ENCODE data around the gene AQR. TPM values are rescaled to one million over a fixed set of nuclear protein-coding genes. Genes with fewer than 3 reads are reported as not detected.

AQR gene
- 10 to 100 TPM; 40.4 to 45.4 TPM for total RNA-seq
- 115 to 148 reads per million in 2 donors for total RNA-seq

DNA sequence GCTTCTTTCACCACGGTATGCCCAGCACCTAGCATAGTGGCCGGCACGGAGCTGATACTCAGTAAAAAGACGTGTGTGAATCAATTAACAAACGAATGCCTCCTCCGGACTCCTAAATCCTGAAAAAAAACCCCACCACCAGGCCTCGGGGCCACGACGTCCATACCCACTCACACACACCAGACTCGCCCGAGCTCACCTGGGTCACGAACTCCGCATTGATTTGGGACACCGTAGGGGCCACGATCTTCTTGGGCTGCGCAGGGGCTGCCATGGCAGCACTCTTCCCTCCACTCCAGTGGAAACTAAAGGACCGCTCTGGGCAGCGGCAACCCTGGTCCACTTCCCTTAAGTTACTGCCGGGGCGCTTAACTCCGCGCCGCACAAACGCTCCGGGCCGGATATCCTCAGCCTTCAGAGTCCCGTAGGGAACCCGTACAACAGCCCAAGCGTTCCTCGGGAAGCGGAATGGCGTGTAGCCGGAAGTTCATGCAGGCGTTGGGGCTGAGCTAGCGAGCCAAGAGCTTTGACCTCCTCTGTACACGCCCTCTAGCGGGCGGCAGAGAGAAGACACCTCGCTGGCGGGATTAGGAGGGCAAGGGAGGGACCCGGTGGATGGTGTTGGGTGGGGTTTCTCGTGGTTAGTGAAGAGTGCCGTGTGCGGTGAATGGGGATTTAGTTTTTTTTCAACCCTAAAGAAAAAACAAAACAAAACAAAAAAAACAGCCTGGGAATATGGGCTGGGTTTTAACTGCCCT, at the start of gene AQR:
Gene AQR (minus strand): TSS at position 403 of the 758 bp plus-strand sequence. CDS start 129 bp downstream, at position 274.
- ATAC-seq (peak; percentile 96), DNase-seq (peak; percentile 85 to 88 (median 86))
- H3K4me1 Mint-ChIP-seq = peaks cover 36% of the 10 kb centered on the region
- no peaks in the 10 kb centered on the region for H3K27me3 Mint-ChIP-seq
- H3K9me3 ChIP-seq (ENCODE audit: control insufficient read depth, low read length, poor library complexity, severe bottlenecking) = no peaks in the 10 kb centered on the region
- peak within 1 kb of the TSS; percentile 99 for H3K27ac Mint-ChIP-seq
- H3K36me3 Mint-ChIP-seq (ENCODE audit: low read depth) = peaks cover 11% of the 10 kb centered on the region
- peak within 1 kb of the TSS; percentile 100 for H3K4me3 Mint-ChIP-seq

DNA sequence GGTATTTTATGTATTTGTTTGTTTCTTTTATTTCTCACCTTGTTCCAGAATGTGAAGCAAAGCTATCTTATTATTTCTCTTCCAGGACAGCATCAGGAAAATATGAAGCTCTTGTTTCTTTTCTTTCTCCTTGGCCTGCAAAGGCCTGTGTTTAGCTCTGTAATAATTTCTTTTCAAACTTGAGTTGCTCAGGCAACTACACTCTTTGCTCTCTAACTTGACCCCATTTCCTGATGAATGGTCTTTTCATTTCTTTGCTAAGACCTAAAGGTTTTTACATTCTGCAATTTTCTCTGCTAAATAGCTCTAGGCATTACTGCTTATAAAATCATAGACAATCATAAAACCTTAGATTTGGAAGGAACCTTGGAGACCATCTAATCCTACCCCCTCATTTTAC, 44.7 kb upstream of the AQR start:
- no peaks in the 10 kb centered on the region for H3K36me3 Mint-ChIP-seq (ENCODE audit: low read depth)
- DNase-seq (no peak), ATAC-seq (no peak)
- H3K9me3 ChIP-seq (ENCODE audit: control insufficient read depth, low read length, poor library complexity, severe bottlenecking) = no peaks in the 10 kb centered on the region
- no peak overlapping the region for H3K27ac Mint-ChIP-seq
- no peak overlapping the region for H3K4me3 Mint-ChIP-seq
- H3K4me1 Mint-ChIP-seq = peaks cover 3% of the 10 kb centered on the region
- H3K27me3 Mint-ChIP-seq = peaks cover 7% of the 10 kb centered on the region

DNA sequence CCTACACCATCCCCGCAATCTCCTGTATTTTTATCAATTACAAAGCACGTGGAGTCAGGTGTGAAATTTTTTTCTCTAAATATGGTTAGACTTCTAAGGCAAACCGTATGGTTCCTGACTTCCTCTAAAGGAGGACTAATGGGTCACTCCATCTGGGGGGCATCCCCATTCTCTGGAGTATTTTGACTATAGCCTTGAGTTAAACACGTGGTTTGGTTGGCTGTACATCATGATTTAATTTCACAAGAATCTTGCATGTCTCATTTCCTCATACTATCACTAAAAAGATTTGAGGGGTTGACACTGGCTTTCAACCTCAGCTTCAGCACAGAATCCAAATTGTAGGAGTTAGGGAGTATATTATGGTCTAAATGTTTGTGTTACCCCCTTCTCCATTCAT, 43.8 kb upstream of the AQR start:
- Mint-ChIP-seq H3K27ac (no peak overlapping the region), H3K36me3 (ENCODE audit: low read depth) (no peaks in the 10 kb centered on the region), H3K4me3 (no peak overlapping the region), H3K4me1 (no peaks in the 10 kb centered on the region), H3K27me3 (peaks cover 7% of the 10 kb centered on the region)
- no peaks in the 10 kb centered on the region for H3K9me3 ChIP-seq (ENCODE audit: control insufficient read depth, low read length, poor library complexity, severe bottlenecking)
- DNase-seq (no peak), ATAC-seq (no peak)

DNA sequence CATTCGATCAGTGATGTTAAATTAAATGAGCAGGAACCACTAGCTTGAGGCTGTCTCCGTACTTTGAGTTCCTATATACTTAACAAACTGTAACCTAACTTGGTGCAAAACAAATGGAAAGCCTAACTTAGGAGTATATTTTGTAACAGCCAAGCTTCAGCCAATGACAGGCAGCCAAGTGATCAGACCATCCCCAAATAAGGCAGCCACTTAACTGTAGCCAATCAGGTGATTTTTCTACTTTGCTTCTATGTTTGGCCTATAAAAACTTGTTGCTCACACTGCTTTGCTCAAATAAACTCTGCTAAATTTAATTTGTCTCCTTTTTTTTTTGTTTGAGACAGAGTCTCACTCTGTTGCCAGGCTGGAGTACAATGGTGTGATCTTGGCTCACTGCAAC, 37.9 kb upstream of the AQR start:
- no peak for DNase-seq
- ATAC-seq = no peak
- H3K9me3 ChIP-seq (ENCODE audit: control insufficient read depth, low read length, poor library complexity, severe bottlenecking) = no peaks in the 10 kb centered on the region
- peaks cover 25% of the 10 kb centered on the region for H3K27me3 Mint-ChIP-seq
- H3K27ac Mint-ChIP-seq = no peak overlapping the region
- no peaks in the 10 kb centered on the region for H3K36me3 Mint-ChIP-seq (ENCODE audit: low read depth)
- H3K4me3 Mint-ChIP-seq = no peak overlapping the region
- no peaks in the 10 kb centered on the region for H3K4me1 Mint-ChIP-seq

DNA sequence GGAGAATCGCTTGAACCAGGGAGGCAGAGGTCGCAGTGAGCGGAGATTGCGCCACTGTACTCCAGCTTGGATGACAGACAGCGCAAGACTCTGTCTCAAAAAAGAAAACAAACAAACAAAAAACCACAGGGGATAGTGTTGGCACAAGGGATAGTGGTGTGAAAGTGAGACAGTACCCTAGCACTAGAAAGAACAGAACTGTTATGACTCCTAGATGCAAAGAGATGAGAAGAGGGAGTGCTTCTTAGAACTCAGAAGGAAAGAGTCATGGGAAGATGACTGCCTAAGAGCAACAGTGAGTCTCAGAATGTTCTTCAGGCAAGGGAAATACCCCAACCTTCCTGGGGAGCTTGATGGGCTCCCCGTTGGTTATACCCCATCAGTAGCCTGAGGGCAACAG, 36.4 kb upstream of the AQR start:
- no peaks in the 10 kb centered on the region for H3K9me3 ChIP-seq (ENCODE audit: control insufficient read depth, low read length, poor library complexity, severe bottlenecking)
- no peak overlapping the region for H3K27ac Mint-ChIP-seq
- H3K36me3 Mint-ChIP-seq (ENCODE audit: low read depth) = no peaks in the 10 kb centered on the region
- DNase-seq (no peak), ATAC-seq (no peak)
- no peak overlapping the region for H3K4me3 Mint-ChIP-seq
- H3K27me3 Mint-ChIP-seq = peaks cover 19% of the 10 kb centered on the region
- no peaks in the 10 kb centered on the region for H3K4me1 Mint-ChIP-seq

DNA sequence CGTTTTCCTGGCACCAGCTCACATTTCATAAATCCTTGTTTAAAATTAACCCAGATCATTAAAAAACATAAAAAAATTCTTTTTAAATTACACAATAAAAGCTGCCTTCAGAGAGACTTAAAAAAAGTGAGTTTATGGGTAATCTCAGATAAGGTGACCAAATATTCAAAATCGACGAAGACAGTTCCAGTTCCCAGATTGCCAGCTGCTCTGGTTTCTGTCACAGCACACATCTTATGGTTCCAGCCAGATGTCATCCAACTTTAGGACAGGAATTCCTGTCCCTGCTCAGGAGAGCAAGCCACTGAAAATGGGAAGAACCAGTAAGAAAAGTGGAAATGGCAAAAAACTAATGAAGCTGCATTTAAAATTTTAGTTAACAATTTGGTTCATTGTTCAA, 34.4 kb upstream of the AQR start:
- no peak overlapping the region for H3K4me3 Mint-ChIP-seq
- DNase-seq (no peak), ATAC-seq (no peak)
- no peaks in the 10 kb centered on the region for H3K9me3 ChIP-seq (ENCODE audit: control insufficient read depth, low read length, poor library complexity, severe bottlenecking)
- no peaks in the 10 kb centered on the region for H3K4me1 Mint-ChIP-seq
- H3K36me3 Mint-ChIP-seq (ENCODE audit: low read depth) = peaks cover under 1% of the 10 kb centered on the region
- H3K27ac Mint-ChIP-seq = no peak overlapping the region
- peaks cover 18% of the 10 kb centered on the region for H3K27me3 Mint-ChIP-seq

DNA sequence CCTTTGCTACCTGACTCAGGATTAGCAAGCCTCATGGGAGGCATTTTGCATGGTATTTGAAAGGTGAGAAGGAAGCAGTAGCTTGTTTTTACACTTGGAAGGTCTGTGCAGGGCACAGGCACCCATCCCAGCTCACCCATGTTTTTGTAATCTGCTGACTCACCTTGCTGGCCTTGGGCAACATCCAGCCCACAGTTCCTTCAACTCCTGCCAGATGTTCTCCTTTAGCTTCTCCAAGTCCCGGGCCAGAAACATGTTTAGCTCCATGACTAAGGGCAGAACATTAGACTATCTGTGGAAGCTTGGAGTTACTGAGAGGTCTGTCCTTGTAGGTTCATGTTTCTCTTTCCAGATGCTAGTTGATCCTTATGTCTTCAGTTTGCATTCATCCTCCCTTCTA, 31.0 kb upstream of the AQR start:
- DNase-seq (no peak), ATAC-seq (no peak)
- no peaks in the 10 kb centered on the region for H3K9me3 ChIP-seq (ENCODE audit: control insufficient read depth, low read length, poor library complexity, severe bottlenecking)
- Mint-ChIP-seq H3K27ac (no peak overlapping the region), H3K4me3 (no peak overlapping the region), H3K27me3 (peaks cover 15% of the 10 kb centered on the region), H3K36me3 (ENCODE audit: low read depth) (peaks cover 3% of the 10 kb centered on the region), H3K4me1 (no peaks in the 10 kb centered on the region)

DNA sequence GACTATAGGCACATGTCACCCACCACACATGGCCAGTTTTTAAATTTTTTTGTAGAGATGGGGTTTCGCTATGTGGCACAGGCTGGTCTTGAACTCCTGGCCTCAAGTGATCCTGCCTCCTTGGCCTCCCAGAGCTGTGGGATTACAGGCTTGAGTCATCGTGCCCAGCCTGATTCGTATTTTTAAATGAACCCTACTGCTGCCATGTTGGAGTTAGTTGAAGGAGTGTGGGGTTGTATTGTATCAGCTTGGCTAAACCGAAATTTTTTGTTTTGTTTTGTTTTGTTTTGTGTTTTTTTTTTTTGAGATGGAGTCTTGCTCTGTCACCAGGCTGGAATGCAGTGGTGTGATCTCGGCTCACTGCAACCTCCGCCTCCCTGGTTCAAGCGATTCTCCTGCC, 30.4 kb upstream of the AQR start:
- peaks cover 13% of the 10 kb centered on the region for H3K27me3 Mint-ChIP-seq

DNA sequence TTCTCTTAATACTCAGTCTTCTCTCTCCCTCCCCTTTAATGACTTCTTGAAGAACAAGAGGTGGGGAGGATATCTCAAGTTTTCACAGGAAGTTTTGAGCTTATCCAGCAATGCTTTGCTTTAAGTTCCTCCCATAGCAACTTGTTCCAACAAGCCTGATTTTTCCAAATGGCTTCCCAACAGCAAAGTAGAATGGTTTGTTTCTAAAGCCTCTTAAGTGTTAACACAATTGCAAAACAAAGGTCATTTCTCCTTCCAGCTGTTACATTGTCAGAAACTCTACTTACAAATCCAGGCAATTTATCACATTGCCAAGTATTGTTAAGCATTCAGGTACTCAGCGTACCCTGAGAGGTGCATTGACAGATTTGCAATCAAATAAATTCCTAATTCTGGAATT, 25.4 kb upstream of the AQR start:
- DNase-seq (no peak), ATAC-seq (no peak)
- Mint-ChIP-seq H3K27ac (no peak overlapping the region), H3K27me3 (peaks cover 13% of the 10 kb centered on the region), H3K36me3 (ENCODE audit: low read depth) (peaks cover 3% of the 10 kb centered on the region), H3K4me1 (peaks cover 4% of the 10 kb centered on the region), H3K4me3 (no peak overlapping the region)
- no peaks in the 10 kb centered on the region for H3K9me3 ChIP-seq (ENCODE audit: control insufficient read depth, low read length, poor library complexity, severe bottlenecking)

More for the DNA sequence above, 30.4 kb upstream of the AQR start:
- no peaks in the 10 kb centered on the region for H3K4me1 Mint-ChIP-seq
- DNase-seq = no peak
- H3K9me3 ChIP-seq (ENCODE audit: control insufficient read depth, low read length, poor library complexity, severe bottlenecking) = no peaks in the 10 kb centered on the region
- peaks cover 3% of the 10 kb centered on the region for H3K36me3 Mint-ChIP-seq (ENCODE audit: low read depth)
- ATAC-seq = no peak
- H3K4me3 Mint-ChIP-seq = no peak overlapping the region
- no peak overlapping the region for H3K27ac Mint-ChIP-seq

DNA sequence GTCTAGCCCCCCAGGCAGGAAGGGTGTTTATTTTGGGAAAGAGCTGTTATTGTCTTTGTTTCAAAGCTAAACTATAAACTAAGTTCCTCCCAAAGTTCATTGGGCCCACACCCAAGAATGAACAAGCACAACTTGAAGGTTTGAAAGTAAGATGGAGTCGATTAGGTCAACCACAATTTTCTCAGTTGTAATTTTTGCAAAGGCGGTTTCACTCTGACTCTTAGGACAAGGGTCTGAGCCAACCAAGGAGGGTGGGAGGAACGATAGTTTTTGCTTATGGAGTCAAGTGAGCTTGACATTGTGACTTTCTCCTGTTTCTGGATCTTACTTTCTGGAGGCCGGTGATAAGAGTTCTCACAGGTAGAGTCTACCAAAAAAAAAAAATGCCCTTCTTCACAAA, 24.3 kb upstream of the AQR start:
- Mint-ChIP-seq H3K27me3 (peaks cover 12% of the 10 kb centered on the region), H3K36me3 (ENCODE audit: low read depth) (peaks cover 2% of the 10 kb centered on the region), H3K4me3 (no peak overlapping the region), H3K27ac (no peak overlapping the region), H3K4me1 (peaks cover 4% of the 10 kb centered on the region)
- ATAC-seq = no peak
- DNase-seq = no peak
- no peaks in the 10 kb centered on the region for H3K9me3 ChIP-seq (ENCODE audit: control insufficient read depth, low read length, poor library complexity, severe bottlenecking)

DNA sequence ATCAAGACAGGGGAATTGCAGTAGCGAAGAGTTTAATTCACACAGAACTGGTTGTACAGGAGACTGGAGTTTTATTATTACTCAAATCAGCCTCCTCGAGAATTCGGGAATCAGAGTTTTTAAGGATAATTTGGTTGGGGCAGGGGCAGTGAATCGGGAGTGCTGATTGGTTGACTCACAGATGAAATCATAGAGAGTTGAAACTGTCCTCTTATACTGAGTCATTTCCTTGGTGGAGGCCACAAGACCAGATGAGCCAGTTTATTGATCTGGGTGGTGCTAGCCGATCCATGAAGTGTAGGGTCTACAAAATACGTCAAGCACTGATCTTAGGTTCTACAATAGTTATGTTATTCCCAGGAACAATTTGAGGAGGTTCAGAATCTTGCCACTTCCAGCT, 23.9 kb upstream of the AQR start:
- DNase-seq (no peak), ATAC-seq (no peak)
- no peaks in the 10 kb centered on the region for H3K36me3 Mint-ChIP-seq (ENCODE audit: low read depth)
- no peaks in the 10 kb centered on the region for H3K9me3 ChIP-seq (ENCODE audit: control insufficient read depth, low read length, poor library complexity, severe bottlenecking)
- H3K27ac Mint-ChIP-seq = no peak overlapping the region
- H3K4me3 Mint-ChIP-seq = no peak overlapping the region
- peaks cover 4% of the 10 kb centered on the region for H3K4me1 Mint-ChIP-seq
- peaks cover 7% of the 10 kb centered on the region for H3K27me3 Mint-ChIP-seq

DNA sequence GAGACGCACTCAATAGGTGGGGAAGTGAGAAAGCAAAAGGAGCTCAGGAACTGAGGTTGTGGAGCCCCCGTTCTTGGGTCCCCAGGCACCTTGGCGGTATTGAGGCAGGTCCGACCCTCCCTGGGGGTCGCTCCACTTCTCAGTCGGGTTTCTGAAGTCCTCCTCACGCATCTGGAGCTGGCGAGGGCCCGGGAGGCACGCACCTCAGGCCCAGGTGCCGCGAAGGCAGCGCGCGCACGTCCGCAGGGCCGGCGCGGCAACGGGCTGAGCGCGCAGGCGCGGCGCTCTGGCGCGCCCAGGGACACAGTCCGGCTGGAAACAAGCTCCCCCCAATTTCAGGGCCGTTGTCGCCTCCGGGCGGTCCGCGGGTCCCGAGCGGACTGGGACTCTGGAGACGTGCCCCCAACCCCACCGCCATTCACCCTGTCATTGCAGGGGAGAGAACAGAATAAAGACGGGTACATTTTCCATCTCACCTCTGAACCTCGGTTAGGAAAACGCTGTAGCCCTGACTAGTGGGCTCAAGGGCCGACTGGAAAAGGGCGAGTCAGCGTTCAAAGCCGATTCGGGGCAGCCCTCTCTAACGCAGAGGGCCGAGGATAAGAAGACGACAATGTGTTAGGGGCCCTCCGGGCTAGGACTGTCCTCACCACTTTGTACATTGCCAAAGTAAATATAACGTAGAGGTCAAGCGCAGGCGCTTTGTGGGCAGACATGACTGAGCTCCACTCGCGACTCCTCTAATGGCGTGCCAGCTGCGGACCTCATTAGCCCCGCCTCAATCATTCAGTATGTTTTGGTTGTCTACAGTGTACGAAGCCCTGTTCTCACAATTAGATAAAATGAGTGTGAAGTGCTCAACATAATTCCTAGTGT, 18.7 kb upstream of the AQR start, which contains the start of gene ZNF770:
Gene ZNF770 (minus strand): TSS at position 261 of the 876 bp plus-strand sequence. CDS start 4,853 bp downstream, outside the sequence.
- Mint-ChIP-seq H3K4me1 (peaks cover 20% of the 10 kb centered on the region), H3K36me3 (ENCODE audit: low read depth) (no peaks in the 10 kb centered on the region), H3K27me3 (no peaks in the 10 kb centered on the region), H3K27ac (peak within 1 kb of the TSS; percentile 98), H3K4me3 (peak within 1 kb of the TSS; percentile 96)
- H3K9me3 ChIP-seq (ENCODE audit: control insufficient read depth, low read length, poor library complexity, severe bottlenecking) = no peaks in the 10 kb centered on the region
- DNase-seq (peak; percentile 72 to 83 (median 74)), ATAC-seq (peak; percentile 88)

DNA sequence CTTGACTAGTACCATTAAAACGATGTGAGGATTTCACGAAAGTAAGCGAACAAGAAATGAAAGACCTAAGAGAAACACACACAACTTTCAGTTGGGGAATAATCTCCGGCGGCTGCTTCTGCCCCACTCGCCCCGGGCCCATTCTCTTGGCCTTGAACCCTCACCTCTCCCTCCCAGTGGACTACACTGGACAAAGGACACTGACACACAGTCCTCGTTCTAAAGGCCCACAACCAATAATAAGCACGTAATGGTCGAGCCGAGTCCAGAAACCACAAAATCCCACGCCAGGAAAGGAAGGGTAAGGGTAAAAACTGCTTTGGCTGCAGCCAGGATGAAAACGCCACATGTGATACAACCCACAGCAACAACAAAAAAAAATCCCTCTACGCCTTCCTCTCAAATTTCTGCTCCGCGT, 18.1 kb upstream of the AQR start:
- peak overlapping the region; percentile 98 for H3K27ac Mint-ChIP-seq
- no peaks in the 10 kb centered on the region for H3K36me3 Mint-ChIP-seq (ENCODE audit: low read depth)
- H3K9me3 ChIP-seq (ENCODE audit: control insufficient read depth, low read length, poor library complexity, severe bottlenecking) = no peaks in the 10 kb centered on the region
- ATAC-seq (no peak), DNase-seq (no peak)
- no peaks in the 10 kb centered on the region for H3K27me3 Mint-ChIP-seq
- H3K4me1 Mint-ChIP-seq = peaks cover 20% of the 10 kb centered on the region
- H3K4me3 Mint-ChIP-seq = peak overlapping the region; percentile 96
